GM18873 (cell line): ENCODE results near the gene TNRC6B.
"Not testable (repeated sequence)": the region's sequence is repeated elsewhere in the genome, so short reads cannot be mapped to it uniquely, and the experiment has no call there.

Source experiments
- ATAC-seq: cut with Tn5 transposase; IDR thresholded peaks from one replicate; pipeline ENCODE4 v1.9.1; 2021; ENCODE audit warnings: mild to moderate bottlenecking, moderate library complexity, moderate number of reproducible peaks; ENCODE audit not compliant: unreplicated experiment, low FRiP score

TNRC6B gene, protein sequence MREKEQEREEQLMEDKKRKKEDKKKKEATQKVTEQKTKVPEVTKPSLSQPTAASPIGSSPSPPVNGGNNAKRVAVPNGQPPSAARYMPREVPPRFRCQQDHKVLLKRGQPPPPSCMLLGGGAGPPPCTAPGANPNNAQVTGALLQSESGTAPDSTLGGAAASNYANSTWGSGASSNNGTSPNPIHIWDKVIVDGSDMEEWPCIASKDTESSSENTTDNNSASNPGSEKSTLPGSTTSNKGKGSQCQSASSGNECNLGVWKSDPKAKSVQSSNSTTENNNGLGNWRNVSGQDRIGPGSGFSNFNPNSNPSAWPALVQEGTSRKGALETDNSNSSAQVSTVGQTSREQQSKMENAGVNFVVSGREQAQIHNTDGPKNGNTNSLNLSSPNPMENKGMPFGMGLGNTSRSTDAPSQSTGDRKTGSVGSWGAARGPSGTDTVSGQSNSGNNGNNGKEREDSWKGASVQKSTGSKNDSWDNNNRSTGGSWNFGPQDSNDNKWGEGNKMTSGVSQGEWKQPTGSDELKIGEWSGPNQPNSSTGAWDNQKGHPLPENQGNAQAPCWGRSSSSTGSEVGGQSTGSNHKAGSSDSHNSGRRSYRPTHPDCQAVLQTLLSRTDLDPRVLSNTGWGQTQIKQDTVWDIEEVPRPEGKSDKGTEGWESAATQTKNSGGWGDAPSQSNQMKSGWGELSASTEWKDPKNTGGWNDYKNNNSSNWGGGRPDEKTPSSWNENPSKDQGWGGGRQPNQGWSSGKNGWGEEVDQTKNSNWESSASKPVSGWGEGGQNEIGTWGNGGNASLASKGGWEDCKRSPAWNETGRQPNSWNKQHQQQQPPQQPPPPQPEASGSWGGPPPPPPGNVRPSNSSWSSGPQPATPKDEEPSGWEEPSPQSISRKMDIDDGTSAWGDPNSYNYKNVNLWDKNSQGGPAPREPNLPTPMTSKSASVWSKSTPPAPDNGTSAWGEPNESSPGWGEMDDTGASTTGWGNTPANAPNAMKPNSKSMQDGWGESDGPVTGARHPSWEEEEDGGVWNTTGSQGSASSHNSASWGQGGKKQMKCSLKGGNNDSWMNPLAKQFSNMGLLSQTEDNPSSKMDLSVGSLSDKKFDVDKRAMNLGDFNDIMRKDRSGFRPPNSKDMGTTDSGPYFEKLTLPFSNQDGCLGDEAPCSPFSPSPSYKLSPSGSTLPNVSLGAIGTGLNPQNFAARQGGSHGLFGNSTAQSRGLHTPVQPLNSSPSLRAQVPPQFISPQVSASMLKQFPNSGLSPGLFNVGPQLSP (N-terminal part only)

DNA sequence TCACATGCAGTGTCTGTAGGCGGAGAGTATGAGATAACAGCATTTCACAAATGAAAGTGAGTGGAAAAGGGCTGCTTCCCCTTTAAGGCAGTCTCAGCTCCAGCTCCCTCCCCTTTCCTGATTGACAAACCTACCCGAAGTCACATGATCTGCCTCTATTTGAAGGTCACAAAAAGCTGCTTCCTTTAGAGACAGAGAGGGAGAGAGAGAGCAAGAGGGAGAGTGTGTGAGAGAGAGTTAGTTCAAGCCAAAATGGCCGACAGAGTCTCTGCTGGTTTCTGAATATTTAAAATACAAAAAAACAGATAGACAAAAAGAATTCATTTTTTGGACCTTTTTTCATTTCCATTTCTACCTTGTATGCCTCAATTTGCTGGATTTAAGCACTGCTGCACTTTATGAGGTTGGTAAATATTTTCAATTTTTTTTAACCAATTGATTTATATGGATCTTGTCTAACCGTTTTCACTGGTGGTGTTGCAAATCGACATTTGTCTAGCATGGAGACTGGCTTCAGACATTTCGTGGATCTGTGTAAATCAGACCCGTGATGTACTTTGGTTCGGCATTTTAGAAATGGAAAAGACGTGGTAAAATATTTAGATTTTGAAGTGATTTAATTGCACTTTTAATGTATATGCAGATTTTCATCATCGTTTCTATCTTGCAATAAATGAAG, at the start of gene TNRC6B:
Gene TNRC6B (plus strand): TSS at position 188 of the 679 bp plus-strand sequence. CDS start 211 bp downstream, at position 399.
- peak; percentile 78 for ATAC-seq

DNA sequence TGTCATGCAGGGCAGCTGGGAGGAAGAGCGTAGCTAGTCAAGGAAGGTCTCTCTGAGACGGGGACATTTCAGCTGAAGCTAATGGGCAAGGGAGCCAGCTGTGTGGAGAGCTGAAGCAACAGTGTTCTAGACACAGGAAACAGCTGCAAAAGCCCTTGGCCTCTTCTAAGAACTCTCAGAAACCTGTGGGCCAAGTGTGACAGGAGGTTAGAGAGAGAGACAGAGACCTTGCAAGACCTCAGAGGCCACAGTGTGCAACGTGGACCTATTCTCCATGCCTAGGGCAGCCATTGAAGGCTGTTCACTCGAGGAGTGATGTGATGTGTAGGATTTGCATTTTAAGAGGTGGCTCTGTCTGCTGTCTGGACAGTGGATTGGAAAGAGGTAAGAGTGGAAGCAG, 48.7 kb upstream of the TNRC6B start:
- no peak for ATAC-seq

DNA sequence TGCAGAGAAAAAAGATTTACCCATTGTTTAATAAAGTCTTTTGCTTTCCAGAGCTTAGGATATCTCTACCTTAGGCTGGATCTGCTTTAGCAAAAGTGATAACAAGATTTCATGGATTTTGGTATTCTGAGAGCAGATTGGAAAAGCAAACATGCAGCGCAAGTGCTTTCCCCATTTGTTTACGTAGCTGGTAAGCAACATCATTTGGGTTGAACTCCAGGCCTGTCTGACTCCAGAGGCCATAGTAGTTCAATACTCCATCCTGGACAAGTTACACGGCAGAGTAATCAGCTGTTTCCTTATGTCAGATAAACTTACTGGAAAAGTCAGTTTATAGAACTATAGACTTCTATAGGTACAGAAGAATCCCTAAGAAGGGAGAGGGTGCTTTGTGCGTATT, 40.6 kb upstream of the TNRC6B start:
- no peak for ATAC-seq

DNA sequence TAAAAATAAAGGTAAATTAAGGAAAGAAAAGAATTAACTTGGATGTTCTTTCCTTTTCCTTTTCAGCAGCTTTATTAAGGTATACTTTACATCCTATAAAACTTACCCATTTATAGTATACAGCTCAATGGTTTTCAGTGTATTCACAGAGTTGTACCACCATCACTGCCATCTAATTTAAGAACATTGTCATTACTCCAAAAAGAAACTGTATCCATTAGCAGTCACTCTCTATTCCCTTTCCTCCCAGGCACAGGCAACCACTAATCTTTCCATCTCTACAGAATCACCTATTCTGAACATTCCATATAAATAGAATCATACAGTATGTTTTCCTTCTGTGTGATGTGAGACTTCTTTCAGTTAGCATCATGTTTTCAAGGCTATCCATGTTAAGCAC, 38.9 kb upstream of the TNRC6B start:
- ATAC-seq, result no peak

DNA sequence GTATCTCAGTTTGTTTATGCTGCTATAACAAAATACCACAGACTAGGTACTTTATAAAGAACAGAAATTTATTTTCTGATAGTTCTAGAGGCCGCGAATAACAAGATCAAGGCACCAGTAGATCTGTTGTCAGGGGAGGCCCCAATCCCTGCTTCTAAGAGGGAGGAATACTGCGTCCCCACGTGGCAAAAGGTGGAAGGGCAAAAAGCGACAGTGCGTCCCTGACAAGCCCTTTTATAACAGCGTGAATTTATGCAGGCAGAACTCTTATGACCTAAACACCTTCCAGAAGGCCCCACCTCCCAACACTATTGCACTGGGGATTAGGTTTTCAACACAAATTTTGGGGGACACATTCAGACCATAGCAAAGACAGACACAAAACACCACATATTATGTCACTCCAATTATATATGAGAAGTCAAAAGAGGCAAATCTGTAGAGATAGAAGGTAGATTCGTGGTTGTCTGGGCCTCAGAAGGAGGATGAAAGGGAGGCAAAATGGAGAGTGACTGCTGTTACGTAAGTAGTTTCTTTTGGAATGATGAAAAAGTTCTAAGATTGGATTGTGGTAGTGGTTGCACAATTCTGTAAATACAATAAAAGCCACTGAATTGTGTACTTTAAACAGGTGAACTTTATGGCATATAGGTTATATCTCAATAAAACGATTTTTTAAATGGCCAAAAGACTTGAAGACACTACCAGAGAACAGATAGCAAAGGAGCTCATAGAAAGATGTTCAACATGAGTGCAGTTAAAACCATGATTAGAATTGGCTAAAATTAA, 30.1 kb upstream of the TNRC6B start:
- no peak for ATAC-seq

DNA sequence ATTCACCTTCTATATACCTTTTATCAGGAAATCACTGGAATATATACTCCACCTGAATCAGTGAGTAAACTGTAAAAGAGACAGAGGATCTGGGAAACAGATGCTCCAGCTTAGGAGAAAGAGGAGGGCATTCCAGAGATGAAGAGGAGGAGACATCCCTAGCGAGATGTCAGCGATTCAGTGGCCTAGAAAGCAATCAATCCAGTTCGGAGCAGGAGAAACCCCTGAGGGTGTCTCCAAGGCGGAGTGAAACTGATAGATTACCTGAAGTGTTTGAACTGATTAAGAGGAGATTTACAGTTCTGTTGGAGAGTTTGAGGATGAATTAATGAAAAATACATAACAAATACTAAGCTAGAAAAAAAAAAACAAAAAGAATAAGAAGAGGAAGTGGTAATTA, 24.5 kb upstream of the TNRC6B start:
- ATAC-seq, result no peak

DNA sequence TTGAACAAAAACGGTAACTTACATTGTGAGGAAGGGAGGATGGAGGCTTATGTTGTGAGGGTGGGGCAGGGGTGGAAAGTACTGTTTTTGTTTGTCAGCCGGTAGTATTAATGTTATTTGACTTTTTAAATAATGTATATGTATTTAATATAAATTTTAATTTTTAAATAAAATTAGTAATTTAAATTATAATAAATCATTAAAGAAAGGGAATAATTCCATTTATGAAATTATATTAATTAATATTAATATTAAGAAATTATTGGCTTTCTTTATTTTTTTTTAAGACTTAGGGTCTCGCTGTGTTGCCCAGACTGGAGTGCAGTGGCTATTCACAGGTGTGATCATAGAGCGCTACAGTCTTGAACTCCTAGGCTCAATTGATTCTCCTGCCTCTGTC, 24.0 kb upstream of the TNRC6B start:
- ATAC-seq, result no peak

DNA sequence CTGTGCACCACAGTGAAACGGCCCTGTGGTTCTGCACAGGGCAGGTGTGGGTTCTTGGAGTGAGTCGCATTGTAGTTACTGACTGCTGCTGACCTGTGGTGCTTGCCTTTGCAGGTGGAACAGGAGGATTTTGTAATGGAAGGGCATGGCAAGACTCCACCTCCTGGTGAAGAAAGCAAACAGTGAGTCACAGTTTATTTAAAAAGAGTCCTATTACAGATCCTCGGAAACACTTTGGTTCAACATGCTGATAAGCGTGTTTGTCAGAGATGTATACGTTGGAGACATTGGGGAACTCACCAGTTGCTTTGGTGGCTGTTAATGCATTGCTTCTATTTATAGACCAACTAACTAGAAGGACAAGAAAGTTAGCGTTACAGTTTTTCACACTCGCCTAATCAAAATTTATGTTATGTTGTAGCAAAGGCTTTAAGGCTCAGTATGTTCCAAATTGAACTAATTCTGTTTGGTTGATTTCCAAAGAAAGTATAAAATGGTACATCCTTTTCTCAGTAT, 21.7 kb upstream of the TNRC6B start:
- no peak for ATAC-seq

DNA sequence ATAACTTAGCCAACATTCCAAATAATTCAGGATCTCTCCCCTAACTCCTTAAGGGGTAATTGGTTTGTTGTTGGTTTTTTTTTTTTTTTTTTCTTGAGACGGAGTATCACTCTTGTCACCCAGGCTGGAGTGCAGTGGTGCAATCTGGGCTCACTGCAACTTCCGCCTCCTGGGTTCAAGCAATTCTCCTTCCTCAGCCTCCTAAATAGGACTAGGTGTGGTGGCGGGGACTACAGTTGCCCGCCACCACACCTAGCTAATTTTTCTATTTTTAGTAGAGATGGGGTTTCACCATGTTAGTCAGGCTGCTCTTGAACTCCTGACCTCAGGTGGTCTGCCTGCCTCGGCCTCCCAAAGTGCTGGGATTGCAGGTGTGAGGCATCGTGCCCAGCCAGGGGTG, 21.0 kb upstream of the TNRC6B start:
- not testable (repeated sequence) for ATAC-seq

DNA sequence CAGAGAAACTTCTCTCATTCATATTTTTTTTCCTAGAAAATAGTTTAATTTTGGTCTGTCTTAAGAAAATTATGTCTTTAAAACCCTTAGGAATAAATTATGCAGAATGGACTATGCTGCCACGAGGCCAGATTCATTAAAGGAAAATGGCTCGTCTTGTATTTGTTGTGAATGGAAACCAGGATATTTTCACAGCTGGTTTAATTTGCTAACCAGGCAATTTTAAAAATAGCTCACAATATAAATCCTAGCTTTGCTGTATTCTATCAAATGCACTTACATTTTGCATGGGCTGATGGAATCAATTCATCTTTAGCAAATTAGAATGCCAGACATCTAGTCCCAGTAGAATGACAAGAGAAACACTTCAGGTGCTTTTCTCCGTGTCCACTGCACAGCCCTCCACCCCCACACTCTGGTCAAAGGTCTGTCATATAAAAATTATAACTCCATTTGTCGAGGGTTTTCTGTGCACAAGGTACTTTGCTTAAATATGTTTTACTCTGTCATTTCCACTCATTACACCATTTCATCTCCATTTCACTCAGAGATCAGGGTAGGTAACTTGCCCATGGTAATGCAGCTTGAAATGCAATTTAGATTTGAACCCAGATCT, 20.3 kb upstream of the TNRC6B start:
- ATAC-seq, result no peak

DNA sequence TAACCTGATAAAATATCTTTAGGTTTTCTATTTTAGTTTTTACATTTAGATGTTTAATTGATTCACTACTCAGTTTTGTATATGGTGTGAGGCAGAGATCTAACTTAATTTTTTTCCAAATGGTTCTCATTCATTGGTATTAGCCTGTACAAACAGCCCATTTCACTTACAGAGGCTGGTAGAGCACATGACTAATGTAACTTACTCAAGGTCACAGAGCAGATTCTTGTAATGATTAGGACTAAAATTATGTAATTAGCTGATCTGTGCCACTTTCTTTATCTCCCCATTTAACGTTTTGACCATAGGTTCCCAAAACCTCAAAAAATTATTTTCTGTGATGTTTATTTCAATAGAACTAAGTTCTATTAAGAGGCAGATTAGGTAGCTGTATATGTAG, 16.5 kb upstream of the TNRC6B start:
- ATAC-seq, result no peak

DNA sequence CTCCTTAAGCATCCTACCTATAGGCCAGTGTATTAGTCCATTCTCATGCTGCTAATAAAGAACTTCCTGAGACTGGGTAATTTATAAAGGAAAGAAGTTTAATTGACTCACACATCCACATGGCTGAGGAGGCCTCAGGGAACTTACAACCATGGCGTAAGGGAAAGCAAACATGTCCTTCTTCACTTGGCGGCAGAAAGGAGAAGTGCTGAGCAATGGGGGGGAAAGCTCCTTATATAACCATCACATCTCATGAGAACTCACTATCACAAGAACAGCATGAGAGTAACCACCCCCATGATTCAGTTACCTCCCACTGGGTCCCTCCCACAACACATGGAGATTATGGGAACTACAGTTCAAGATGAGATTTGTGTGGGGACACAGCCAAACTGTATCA, 12.2 kb upstream of the TNRC6B start:
- ATAC-seq, result not testable (repeated sequence)

DNA sequence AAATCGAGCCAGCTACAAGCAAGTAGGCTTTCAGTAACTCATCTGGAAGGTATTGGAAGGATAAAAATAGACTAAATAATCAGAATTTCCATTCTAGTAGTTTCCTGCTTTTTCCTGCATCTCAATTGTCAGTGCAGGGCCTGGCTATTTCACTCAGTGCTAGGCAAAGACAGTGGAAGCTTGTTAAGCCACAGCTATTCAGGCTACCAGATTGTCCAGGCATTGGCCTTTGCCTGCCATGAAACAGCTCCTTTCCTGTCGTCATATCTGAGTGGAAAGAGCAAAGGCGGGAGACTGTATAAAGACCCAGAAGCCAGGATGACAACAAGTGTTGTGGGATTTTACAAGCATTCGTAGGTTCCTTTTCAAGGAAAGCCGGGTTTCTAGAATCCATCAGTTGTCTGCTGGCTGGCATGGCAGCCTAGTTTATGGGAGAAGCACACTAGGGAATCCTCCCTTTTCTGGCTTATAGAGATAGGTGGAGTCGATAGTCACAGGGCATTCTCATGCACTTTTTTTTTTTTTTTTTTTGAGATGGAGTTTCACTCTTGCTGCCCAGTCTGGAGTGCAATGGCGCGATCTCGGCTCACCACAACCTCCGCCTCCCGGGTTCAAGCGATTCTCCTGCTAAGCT, 2.0 kb upstream of the TNRC6B start:
- no peak for ATAC-seq

DNA sequence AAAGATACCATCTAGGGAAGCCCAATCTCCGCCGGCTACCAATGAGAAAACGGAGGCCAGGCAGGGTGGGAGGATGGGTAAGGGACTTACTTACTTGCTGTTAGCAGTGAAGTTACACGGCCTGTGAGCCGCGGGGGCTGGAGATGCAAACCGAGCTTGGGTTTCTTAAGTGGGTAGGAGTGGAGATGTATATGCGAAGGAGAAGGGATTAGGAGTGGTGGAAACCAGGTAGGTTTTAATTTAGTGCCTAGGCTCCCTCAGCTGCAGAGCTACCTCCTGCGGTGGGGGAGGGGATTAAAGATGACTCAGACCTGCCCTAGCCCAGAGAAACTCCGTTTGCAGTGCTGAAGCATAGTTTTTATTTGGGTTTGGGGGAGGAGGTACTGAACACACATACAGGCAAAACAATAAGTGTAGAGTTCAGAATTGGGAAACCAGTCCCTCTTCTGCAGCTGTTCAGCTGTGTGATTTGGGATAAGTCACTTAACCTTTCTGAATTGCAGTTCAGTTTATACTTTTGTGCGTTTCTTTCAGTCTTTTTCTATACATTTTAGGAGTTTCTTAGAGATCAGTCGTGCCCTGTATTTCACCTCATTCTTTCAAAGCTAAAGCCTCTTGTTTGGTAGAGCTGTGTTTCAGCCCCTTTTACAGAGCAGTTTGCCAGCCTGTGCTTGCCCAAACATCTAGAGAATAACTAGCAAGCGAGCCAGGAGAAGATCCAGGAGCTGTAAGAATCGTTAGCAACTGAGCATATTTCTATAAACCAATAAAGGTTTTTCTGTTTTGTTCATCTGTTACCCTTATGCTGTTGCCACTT, 596 bp upstream of the TNRC6B start:
- ATAC-seq, result no peak

DNA sequence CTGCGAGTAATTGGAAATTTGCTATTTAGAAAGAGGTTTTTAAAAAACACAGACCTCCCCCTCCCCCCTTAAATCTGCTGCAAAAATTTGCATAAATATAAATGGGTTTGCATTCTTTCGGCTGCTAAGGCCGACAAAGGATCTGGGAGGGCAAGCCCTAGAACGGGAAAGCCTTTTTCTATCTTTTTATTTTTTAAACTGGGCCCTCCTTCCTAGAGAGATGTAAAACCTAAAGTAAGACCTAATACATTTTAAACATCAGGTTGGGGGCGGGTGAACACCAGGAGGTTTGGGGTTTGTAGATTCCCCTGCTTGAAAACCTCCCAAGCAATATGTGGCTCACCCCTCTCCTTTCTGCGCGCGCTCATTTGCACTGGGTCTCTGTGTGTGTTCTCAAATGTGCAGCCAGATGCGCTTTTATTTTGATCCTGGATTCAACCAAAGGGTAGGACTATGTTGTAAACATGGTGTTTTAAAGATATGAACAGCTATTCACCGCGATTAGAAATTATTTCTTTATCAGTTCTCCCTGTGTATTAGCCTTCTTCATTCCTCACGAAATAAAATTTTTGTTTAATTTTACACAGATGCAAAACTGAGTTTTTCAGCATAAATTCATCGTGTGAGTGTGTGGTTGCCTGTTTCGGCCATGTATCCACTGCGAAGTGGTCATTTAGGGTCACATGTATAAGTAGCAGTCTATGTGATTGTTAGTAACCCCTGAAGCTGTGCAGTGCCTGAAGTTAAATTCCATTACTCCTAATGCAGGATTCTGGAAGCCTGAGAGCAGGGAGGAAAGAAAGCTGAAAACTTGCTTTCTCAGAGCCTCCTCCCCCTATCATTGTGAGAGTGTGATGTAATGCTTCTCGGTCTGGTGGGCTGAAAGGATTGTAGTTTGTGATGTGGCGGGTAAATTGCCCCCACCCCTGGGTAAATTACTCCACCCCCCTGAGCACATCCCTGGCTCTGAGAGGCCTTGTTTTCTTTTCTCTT, 988 bp downstream of the TNRC6B start:
- ATAC-seq, result no peak

DNA sequence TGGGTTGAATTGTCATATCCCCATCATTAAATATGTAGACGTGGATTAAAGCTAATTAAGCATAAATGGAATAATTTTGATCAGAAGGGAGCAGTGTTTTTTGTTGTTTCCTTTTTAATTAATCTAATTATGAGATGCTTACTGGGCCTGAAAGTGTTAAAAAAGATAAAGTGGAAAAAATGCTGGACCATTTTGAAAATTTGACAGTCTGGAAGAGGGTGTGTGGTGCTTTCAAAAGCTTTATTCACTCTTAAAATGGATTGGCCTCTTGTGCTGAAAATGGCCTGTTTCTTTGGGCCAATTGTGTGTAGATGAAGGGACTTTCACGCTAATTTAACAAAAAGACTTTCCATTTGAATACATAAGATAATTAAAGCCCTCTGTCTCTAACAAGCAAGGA, 1.8 kb downstream of the TNRC6B start:
- no peak for ATAC-seq
